ENCODE results near the gene PRKCB. TPM values are rescaled to one million over a fixed set of nuclear protein-coding genes. Genes with fewer than 3 reads are reported as not detected.
A peak's percentile ranks its signal among the peaks of the same experiment; 100 is the strongest.

PRKCB gene
- total RNA-seq, 1 donor from 2014 or later, result 2.5 TPM

DNA sequence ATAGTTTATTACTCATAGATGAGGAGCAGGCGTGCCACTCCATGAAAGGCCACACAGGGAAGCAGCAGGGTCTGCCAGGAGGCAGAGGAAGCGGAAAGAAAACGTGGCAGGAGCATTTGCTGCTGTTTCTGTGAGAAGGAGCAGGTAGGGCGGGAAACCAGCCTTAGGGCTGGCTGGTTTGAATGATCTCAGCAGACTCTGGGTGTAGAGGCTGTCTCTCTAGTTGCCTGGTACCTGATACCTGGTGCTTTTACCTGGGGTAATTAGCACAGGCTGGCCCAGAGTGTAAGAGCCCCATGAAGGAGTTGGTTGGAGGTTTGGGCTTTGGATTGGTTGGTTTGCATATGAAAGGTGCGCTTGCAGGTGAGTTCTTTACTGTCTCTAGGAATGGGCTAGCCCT is 215.3 kb downstream of the PRKCB start:
- DNase-seq, result no peak
- ATAC-seq, result no peak
- intact Hi-C loops (cut with micrococcal nuclease), result no loop called here

DNA sequence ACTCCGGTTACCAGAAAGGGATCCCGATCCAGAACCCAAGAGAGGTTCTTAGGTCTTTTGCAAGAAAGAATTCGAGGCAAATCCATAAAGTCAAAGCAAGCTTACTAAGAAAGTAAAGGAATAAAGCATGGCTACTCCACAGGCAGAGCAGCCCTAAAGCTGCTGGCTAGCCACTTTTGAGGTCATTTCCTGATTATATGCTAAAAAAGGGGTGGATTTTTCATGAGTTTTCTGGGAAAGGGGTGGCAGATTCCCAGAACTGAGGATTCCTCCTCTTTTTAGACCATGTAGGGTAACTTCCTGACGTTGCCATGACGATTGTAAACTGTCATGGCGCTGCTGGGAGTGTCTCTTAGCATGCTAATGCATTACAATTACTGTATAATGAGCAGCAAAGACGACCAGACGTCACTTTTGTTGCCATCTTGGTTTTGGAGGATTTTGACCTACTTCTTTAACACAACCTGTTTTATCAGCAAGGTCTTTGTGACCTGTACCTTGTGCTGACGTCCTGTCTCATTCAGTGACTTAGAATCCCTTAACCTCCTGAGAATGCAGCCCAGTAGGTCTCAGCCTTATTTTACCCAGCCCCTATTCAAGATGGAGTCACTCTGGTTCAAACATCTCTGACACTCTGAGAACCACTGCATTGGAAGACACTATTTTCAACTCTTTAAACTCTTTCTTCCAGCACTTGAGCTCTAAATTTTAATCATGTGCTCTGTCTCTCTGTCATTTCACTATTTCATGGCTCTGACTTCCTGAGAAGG is 216.7 kb downstream of the PRKCB start:
- intact Hi-C loops (cut with micrococcal nuclease), result no loop called here
- DNase-seq, result no peak
- no peak for ATAC-seq

DNA sequence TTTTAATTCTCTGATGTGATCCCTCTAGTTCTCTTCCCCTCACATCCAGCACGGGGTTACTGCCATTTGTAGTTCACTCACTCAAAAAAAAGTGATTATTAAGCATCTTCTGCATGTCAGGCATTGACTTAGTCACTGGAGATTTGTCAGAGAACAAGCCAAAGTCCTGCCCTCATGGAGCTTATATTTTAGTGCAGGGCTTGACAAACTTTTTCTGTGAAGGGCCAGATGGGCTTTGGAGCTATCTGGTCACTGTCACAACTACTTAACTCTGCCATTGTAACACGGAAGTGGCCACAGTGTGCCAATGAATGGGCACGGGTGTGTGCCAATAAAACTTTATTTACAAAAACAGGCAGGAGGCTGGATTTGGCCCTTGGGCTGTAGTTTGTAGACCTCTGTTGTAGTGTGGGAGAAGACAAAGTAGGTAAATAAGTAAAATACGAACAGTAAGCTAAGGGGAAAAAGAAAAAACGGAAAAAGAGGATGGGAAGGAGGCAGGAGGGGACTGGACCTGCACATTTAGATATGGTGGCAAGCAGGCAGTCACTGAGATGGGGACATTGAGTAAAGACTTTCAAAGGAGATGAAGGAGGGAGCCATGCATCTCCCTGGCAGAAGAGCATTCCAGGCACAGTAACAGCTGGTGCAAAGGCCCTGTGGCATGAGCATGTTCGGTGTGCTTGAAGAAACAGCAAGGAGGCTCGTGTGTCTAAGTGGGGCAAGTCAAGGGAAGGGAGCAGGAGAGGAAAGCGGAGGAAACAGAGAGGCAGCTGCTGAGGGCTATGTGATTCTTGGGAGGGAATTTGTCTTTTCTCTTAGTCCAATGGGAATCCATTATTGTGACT is 217.5 kb downstream of the PRKCB start:
- DNase-seq, result no peak
- intact Hi-C loops (cut with micrococcal nuclease), result no loop called here
- no peak for ATAC-seq

DNA sequence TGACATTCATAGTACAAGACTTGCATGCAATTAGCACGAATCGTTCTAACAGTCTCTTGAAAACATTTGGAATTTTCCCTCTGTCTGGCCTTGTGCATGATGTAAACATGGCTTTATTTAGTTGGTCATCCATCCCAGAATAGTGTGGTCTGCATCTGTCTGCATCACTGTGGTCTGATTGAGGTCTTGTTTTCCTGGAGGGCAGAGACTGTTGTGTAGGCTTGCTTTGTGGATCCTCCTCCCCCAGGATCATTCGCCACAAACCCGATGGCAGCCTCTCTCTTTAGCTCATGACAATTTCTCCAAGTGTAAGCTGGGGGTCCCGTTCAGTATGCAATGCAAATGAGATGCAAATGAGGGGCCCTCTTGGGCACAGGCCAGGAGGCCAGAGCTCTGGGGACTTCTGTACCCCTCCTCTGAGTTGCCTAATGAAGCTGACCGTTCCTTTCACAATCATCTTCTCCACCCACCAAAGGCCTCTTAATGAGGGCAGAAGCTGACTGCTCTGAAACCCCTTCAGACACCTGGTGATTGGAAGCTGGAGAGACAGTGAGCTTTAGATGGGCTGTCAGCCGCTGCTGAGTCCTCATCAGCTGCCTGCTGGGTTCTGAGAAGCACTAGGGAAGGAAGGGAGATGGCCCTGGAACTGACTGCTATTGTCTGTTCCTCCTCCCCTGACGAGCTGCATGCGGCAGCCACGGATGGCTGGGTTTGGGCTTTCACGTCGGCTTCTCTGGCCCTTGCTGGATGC is 219.1 kb downstream of the PRKCB start:
- no peak for ATAC-seq

DNA sequence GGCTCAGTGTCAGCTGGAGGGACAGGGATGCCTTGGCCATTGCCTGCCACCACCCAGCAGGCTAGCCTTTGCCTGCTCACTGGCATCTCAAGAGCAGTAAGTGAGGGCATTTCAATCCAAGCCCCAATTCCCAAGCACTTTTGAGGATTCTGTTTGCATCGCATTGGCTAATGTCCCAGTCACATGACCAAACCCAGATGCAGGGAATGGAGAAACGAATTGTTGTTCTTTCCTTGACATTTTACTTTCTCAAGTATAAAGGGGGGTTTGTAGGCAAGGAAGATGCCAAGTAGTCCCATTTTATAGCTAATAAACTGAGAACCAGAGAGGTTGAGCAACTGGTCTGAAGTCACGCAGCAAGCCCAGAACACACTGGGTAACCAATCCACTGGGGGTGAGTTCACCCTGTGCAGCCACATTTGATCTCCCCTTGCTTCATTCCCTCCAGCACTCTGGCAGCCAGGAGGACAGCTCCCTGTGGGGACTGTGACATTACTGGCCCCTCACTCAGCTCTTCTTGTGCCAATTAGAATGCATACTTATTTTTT is 226.6 kb downstream of the PRKCB start:
- intact Hi-C loops (cut with micrococcal nuclease), result no loop called here
- ATAC-seq, result no peak

More for the DNA sequence above, 219.1 kb downstream of the PRKCB start:
- intact Hi-C loops (cut with micrococcal nuclease), result no loop called here
- DNase-seq, result no peak

DNA sequence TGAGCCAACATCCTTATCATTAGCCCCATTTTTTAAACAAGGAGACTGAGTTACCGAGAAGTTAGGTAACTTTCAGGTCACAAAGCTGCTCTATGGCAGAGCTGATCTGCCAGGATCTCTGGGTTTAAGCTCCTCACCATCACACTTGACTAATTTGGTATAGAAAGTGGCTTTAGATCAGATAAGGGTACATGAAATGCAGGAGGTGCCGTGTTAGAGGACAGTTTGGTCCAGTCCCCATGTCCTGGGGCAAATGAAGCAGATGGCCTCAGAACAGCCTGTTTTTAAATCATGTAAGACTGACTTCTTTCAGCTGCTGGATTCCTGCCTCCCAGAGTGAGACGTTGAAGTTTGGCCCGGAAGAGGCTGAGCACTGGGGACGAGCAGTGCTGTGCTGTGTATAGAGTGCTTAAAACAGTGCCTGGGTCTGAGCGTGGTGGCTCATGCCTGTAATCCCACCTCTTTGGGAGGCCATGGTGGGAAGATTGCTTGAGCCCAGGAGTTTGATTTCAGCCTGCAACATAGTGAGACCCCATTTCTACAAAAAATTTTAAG is 233.3 kb downstream of the PRKCB start:
- intact Hi-C loops (cut with micrococcal nuclease), result no loop called here
- ATAC-seq, result no peak
- no peak for DNase-seq

More for the DNA sequence above, 226.6 kb downstream of the PRKCB start:
- no peak for DNase-seq

DNA sequence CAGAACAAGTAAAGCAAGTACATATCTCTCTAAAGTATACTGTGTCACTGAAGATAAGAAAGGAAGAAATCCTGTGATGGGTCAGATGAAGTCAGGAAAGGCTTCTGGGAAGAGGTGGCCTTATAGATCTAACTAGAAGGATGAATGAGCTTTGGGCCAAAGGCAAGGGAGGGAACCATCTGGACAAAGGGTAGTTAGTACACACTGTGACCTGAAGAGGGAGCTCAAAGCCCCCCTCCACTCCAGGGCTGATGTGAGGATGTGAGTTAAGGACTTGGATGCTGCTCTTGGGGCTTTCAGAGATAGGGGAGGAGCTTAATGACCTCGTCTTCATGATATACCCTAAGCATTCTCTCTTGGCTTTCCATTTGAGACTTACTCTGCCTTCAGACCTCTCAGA is 235.1 kb downstream of the PRKCB start:
- DNase-seq (no peak), ATAC-seq (peak; percentile 57)
- intact Hi-C loops (cut with micrococcal nuclease), result no loop called here

DNA sequence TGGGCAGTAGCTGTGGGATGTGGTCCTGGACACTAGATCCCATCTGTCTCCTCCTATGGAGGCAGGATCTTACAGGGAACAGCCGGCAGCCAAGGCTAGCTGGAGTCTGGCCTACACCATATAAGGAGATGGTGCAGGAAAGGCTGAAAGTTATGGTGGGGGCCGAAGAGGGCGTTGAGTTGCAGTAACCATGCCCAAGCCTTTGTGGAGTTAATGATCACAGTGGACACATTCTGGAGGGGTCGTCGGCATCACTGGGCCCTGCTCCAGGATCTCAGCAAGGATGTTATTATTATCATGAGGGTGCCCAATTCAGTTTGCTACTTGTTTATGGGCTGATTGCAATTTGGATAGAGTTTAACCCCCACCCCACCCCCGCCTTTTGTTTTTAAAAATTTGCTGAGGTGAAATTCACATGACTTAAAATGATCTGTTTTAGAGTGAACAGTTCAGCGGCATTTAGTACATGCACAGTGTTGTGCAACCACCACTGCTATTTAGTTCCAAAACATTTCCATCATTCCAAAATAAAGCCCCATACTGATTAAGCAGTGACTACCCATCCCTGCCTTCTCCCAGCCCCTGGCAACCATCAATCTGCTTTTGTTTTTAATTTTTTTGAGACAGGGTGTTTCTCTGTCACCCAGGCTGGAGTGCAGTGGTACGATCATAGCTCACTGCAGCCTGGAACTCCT is 236.0 kb downstream of the PRKCB start:
- no peak for ATAC-seq
- intact Hi-C loops (cut with micrococcal nuclease), result no loop called here
- no peak for DNase-seq

DNA sequence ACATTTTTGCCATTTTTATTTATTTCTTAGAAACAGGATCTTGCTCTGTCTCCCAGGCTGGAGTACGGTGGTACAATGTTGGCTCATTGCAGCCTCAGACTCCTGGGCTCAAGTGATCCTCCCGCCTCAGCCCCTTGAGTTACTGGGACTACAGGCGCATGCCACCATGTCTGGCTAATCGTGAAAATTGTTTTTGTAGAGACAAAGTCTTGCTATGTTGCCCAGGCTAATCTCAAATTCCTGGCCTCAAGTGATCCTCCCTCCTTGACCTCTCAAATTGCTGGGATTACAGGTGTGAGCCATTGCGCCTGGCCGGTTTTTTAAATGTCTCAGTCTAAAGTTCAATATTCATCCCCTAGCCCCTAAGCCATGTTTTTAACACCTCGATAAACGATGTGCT is 237.5 kb downstream of the PRKCB start:
- ATAC-seq (no peak), DNase-seq (no peak)
- intact Hi-C loops (cut with micrococcal nuclease), result no loop called here

DNA sequence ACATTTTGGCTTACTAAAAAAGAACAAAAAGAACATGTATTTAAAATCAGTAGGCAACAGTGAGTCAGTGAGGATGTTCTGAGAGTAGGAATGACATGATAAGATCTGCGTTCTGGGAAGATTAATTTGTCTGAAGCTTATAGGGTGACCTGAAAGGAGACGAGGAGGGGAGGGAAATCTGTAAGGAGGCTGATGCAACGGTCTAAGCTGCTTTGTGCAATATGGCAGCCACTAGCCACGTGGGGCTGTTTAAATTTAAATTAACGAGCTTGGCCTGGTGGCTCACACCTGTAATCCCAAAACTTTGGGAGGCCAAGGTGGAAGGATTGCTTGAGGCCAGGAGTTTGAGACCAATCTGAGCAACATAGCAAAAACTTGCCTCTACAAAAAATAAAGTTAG is 238.8 kb downstream of the PRKCB start:
- no peak for DNase-seq
- intact Hi-C loops (cut with micrococcal nuclease), result no loop called here
- ATAC-seq, result no peak

DNA sequence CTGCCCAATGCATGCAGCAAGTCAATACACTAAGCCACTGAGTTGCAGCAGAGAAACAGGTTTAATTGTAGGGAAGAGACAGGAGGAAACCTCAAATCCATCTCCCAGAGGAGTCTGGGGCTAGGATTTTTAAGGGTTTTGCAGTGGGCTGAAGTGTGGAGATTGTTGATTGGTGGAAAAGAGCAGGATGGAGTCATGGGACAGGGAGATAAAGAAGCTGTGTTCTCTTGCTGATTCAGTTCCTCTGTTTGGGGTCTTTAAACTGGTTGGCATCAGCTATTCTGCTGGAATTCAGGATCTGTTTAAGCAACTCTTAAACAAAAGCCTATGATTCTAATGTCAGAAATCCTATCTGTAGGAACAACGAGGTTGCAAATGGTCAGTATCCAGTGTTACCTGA is 239.5 kb downstream of the PRKCB start:
- DNase-seq, result no peak
- intact Hi-C loops (cut with micrococcal nuclease), result no loop called here
- ATAC-seq, result no peak

DNA sequence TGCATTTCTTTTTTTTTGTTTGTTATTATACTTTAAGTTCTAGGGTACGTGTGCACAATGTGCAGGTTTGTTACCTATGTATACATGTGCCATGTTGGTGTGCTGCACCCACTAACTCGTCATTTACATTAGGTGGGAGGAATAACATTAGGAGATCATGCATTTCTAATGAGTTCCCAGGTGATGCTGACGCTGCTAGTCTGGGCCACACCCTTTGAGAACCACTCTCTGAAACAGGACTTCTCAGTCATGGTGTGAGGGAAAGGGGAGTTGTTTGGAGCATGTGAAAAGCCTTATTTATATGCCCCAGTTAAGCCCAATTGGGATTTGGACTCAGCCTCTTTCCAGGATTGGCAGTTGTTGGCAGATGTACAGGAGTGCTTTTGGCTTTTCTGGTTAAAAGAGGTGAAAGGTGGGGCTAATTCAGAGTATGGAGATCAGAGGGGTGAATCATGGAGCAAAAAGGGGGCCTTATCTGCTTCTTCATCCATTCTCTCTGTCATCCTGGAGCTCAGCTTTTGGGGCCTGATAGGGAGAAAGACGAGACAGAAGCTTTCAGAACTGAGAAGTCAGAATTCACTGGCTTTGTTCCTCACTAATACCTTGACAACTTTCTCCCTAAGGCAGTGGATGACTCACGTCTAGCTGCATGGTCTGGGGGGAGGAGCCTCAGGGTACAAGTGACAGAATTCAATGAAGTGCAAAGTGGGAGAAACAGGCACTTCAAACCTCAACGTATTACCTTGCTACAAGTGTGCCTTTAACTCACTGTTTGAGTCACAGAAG is 240.3 kb downstream of the PRKCB start:
- intact Hi-C loops (cut with micrococcal nuclease), result no loop called here
- ATAC-seq, result no peak
- no peak for DNase-seq

DNA sequence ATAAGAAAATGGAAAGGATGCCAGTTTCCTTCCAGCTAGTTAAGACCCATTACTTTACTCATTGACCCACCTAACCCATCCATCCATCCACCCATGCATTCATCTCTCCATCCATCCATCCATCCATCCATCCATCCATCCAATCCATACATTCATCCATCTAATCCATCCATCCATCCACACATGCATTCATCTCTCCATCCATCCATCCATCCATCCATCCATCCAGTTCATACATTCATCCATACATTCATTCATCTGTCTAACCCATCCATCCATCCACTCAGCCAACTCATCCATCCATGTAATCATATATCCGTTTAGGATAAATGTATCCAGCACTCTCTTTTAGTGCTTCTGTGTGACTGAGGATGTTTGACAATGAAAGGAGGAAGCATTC is 241.5 kb downstream of the PRKCB start:
- intact Hi-C loops (cut with micrococcal nuclease), result no loop called here
- DNase-seq, result no peak
- ATAC-seq, result no peak

DNA sequence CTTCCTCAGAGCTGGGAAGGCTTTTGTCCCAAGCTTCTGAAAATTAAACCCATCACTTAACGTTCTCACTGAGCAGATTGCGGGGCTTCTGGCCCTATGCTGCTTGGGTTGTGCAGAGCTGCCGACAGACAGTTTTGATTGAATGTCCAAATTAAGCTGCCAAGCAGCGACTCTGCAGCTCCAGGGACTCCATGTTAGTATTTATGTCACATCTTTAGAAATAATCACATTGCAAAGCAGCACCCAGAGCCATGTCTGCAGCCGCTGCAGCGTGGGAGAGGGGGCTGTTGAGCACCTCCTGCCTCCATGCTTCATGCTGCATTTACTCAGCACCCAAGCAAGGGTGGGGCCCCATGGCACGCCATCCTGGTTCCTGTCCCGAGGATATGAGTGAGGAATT is 242.2 kb downstream of the PRKCB start:
- ATAC-seq, result no peak
- intact Hi-C loops (cut with micrococcal nuclease), result no loop called here
- DNase-seq, result no peak

DNA sequence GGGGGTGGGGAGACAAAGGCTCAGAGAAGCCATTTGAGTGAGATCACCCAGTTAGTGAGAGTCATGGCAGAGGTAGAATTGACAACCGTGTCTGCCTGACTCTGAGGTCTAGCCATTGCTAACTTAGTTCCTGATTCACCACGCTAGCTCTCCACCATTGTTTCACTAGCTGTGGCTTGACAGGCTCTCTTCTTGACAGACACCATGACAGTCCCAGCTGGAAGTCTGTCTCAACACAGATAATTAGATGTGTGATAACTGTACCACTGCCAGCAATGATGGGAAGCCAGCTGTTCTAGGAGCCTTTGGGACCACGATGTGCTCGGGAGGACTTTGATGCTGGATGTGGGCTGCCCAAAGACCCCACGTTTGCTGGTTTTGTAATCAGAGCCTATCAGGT is 249.9 kb downstream of the PRKCB start:
- ATAC-seq (no peak), DNase-seq (no peak)
- intact Hi-C loops (cut with micrococcal nuclease), result no loop called here

DNA sequence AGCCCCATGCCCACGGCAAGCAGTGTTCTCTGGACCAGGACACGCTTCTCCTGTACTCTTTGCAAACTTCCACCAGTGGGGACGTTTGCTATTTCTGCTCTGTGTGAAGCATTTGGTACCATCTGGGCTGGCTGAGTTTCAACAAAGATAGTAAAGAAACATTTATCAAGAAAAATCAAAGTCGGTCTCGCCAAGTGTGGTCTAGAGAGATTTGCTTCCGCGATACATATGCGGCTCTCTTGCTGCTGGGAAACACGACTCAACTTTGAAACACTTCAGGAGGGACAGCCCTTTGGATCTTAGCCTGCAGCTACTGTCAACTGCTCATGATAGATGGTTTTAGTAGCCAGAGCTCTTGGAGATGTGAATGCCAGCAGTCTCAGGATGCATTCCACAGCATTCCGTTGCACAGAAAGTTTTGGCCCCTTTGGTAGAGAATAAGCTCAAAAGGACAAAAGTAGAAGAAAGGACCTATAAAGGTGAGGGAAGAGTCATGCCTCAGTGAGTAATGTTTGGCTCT is 252.2 kb downstream of the PRKCB start:
- intact Hi-C loops (cut with micrococcal nuclease), result no loop called here
- DNase-seq, result no peak
- ATAC-seq, result no peak

DNA sequence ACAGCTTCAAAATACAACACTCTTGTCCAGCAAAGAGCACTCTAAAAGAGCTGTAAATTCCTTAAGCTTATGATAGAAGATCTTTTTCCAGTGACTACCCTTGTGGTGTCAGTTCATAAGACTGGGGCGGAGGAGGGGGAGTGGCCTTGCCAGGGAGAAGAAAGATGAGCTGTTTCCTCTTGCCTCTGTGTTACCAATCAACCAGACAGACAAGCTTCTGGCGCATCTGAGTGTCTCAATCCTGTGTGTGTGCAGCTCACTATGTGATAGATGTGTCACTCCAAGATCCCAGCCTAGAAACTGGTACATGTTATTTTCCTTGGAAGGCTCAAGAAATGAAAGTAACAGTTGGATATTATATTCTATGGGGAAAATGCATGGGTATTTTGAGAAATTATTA is 253.0 kb downstream of the PRKCB start:
- no peak for DNase-seq
- no peak for ATAC-seq
- intact Hi-C loops (cut with micrococcal nuclease), result no loop called here

DNA sequence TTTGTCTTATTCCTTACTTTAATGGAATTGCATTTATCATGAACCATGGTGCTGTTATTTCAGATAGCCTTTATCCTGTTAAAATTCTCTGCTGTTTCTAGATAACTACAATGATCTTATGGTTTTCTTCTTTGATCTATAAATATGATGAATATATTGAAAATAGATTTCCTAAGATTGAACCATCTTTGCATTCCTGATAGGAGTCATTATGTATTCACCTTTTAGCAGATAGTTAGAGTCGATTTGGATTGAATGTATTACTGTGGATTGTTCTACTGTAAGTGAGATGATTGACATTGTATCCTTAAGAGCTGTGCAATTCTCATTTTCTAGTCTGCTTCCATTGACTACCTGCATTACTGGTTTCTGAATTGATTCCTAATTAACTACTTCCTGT is 255.3 kb downstream of the PRKCB start:
- intact Hi-C loops (cut with micrococcal nuclease), result no loop called here
- ATAC-seq, result no peak
- no peak for DNase-seq
